Stimulated activated CD4-positive, alpha-beta T cell treated with anti-CD3 and anti-CD28 coated beads, TNF-alpha, amount 100 ng/mL, for 1 hour (primary cell): Measurements from ENCODE around the gene DTWD2.
"Not testable (repeated sequence)": the region's sequence is repeated elsewhere in the genome, so short reads cannot be mapped to it uniquely, and the experiment has no call there.

Source experiments
- DNase-seq, 3 donors: peaks; one replicate each; pipeline ENCODE4 v3.0.0-alpha.2; 2020; ENCODE audit warnings: low read depth in 3 of 3, low spot score in 1 of 3

DTWD2 gene

DNA sequence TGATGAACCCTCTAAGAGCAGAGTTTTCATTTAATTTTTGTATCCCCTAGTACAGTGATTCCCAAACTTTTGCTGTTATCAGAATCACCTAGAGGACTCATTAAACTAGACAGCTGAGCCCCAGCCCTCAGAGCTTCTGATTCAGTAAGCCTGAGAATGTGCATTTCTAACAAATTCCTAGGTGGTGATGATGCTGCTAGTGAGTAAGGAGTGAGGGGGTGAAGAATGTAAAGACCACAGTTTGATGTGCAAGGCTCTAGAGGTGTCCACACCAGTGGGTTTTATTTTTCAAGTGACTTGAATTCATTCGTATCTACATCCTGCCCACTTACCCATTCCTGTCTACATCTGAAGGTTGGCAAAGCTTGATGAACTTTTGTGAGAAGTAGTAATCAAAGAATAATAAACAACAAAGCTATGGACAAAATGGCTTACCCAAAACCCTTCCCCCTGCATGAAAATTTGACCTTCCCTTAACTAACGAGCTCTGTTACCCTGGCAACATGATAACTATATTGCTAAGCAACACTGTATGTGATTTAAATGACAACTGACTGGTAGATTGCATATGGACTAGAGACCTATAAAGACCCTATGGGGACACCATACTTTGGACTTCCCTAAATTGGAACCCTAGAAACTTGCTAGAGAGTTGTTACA is 35.2 kb downstream of the DTWD2 start:
- no peak for DNase-seq

DNA sequence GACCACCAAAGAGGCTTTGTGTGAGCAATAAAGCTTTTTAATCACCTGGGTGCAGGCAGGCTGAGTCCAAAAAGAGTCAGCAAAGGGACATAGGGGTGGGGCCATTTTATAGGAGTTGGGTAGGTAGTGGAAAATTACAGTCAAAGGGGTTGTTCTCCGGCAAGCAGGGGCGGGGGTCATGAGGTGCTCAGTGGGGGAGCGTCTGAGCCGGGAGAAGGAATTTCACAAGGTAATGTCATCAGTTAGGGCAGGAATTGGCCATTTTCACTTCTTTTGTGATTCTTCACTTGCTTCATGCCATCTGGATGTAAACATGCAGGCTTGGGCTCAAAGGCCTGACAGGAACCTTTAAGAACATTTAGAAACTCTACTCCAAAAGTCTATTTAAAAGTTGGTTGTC is 36.0 kb downstream of the DTWD2 start:
- not testable (repeated sequence) for DNase-seq

- DNase-seq: not testable (repeated sequence)
Measured at GRCh38 chr5:118950354-118950753, 38.0 kb downstream of the DTWD2 start.

- DNase-seq: no peak
Measured at GRCh38 chr5:118946138-118946800, 42.1 kb downstream of the DTWD2 start.

DNA sequence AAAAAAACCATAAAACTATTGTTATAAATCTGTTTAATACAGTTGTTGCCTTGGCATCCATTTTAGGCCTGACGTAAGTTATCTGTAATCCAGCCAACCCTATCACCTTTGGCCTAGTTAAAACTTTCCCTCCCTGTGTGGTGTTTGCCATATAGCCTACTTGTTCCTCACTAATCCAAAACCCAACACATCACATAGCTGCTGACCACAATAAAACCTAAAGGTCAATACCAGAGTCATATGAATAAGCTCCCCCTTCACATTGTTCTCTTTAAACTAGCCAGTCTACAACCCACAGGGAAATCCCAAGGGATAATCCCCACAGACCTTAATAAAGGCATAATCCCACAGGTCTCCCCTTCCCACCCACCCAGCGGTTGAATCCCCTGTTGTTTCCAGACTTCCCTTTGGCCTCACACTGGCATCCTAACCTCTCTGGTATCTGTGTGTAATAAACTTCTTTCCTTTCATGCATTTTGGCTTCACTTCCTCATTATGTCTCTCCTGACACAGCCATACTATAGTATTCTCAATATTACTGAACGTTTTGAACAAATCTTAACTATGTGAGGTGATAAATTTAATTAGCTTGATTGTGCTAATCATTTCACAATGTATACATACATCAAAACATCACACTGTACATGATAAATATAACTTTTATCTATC is 50.8 kb downstream of the DTWD2 start:
- DNase-seq: no peak

DNA sequence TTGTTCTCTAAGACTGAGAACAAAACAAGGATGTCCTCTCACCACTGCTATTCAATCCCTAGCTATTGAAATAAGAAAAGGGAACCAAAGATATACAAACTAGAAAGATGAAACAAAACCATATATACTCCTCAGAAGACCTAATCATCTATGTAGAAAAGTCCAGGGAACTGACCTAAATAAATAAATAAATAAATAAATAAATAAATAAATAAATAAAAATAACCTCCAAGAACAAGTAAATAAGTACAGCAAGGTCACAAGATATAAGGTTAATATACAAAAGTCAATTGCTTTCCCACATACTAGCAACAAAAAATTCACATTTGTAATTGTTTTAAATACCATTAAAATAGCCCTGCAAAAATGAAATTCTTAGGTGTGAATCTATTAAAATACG is 54.6 kb downstream of the DTWD2 start:
- DNase-seq: no peak

DNA sequence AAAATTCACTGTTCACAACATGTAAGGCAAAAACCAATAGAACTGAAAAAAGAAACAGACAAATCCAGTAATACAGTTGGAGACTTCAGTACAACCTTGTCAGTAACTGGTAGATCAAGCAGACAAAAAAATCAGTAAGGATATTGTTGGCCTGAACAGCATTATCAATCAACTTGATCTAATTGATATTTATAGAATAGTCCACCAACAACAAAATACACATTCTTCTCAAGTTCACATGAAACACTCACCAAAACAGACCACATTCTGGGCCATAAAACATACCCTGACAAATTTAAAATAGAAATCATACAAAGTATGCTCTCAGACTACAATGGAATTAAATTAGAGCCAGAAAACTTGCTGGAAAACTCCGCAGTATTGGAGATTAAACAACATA is 56.8 kb downstream of the DTWD2 start:
- no peak for DNase-seq

- DNase-seq: no peak
Measured at GRCh38 chr5:118924006-118924389, 64.3 kb downstream of the DTWD2 start.

DNA sequence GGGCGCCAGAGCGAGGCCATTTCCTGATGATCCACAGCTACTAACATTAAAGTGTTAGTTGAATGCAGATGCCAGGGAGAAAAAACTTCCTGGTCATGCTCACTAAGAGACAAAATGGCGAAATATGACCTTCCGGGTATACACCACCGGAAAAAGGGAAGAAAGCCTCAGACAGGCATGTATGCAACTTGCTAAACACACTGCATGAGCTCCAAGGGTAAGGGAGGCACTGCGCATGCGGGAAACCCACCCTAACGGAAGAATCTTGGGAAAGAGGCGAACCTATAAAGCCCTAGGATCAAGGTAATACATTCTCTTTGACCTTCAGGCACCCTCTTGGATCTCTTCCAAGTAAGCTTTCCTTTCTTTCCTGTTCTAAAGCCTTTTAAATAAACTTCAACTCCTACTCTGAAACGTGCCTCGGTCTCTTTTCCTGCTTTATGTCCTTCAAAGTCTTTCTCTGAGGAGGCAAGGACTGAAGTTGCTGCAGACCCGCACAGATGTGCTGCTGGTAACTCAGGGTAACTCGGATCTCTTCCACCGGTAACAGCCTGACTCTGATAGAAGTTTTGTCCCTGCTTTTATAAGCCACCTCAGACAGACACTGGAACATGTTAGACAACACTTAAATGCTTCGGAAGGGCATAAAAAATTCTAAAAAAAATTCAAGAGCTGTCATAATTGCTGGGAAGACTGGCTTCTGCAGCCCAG is 64.9 kb downstream of the DTWD2 start:
- no peak for DNase-seq

- no peak for DNase-seq
Measured at GRCh38 chr5:118921866-118922265, 66.5 kb downstream of the DTWD2 start.

DNA sequence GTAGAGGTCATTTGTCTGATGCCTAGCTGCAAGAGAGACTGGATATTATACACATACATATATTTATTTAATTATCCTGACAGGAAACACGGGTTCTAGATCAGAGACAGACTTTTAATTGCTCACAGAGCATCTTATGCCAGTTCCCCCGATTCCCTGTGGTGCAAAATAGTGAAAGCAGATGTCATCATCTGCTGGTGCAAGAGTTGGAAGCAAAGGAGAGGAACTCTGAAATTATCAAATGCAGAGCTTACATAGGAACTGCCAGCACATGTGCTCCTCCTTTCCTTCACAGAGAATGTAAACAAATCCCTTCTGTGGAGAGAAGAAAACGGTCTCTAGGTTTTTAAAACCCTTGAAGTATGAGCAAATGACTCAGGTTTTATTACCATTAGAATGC is 69.3 kb downstream of the DTWD2 start:
- DNase-seq: no peak

DNA sequence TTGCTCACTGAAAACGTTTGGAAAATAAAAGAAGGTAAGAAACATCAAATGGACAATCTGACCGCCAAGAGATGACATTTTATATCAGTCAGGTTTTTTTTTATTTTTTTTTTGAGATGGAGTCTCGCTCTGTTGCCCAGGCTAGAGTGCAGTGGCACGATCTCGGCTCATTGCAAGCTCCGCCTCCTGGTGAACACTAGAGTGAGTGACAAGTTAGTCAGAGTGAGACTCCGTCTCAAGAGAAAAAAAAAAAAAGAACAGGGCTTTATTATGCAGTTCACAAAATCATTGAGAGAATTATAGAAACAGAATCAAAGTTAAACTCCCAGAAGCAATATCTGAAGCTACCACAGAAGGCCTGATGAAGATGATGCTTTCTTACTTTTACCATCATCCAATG is 70.1 kb downstream of the DTWD2 start:
- no peak for DNase-seq

GRCh38 chr5:118907536-118907935 is 80.8 kb downstream of the DTWD2 start:
- DNase-seq: not testable (repeated sequence)

DNA sequence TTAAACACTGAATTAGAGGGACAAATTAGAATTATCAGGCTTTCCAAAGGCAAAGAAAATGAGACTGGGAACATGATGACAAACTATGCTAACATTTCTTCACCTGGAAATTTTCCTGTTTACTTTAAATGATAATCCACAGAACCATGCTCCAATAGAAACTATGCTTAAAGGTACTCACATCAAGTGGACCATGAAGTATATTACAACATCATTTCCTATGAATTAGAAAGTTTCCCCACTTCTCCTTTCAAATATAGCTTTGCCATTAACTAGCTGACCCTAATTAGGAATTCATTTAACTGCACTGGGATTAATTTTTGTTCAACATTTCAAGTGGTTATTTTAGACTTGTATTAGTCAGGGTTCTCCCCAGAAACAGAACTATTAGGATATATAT is 81.4 kb downstream of the DTWD2 start:
- no peak for DNase-seq

DNA sequence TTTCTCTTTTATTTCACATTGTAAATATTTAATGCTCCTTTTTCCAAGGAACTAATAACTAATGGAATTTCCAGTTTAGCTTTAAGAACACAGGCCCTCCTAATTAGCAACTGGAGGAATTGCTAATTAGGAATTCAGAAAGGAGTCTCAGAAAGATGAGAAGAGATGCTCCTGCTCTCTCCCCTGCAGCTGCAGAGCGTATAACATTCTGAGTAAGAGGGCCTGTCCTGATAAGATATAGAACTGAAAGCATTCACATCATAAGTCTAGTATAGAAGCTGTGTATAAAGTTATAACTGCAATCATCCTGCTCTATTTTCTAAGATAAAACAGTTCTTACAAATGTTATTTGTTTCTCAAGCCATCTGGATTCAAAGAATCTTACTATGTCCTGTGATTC is 83.2 kb downstream of the DTWD2 start:
- DNase-seq: no peak

DNA sequence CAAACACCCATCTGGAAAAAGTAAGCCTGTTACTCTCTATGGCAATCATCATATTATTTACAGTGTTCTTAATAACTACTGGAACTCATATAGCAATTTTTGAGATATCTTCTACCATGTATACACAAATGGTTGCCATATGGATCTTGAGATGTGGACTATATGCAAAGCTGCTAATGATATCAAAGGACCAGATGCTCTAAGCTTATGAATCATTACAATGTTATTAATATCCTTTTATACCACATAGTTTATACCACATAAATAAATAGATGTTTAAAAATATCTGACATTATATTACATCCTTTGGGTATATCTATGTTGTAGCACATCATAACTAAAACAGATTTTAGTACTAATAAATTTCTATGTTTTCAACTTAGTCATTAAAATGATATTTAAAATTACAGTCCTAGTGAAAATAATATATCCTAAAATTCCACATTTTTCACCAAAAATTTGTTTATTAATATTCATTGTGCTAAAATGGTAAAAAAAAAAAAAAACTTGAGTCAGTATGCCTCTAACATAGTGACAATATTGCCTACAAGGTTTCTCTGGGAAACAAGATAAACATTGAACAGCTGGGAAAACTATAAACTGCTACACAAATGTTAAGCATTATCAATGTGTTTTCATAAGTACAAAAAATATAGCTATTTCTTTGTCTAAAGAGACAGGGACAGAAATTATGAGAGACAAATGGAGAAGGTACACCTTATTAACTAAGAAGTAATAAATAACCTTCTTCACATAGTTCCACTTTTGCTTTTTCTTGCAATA is 85.5 kb downstream of the DTWD2 start:
- DNase-seq: no peak

DNA sequence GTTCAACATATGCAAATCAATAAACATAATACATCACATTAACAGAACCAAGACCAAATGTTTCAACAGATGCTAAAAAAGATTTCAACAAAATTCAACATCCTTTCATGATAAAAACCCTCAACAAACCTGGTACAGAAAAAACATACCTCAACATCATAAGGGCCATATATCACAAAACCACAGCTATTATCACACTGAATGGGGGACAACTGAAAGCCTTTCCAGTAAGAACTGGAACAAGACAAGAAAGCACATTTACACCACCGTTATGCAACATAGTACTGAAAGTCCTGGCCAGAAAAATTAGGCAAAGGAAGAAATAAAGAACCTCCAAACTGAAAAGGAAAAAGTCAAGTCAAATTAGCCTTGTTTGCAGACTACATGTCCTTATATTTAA is 93.6 kb downstream of the DTWD2 start:
- no peak for DNase-seq

GRCh38 chr5:118891252-118891651 is 97.1 kb downstream of the DTWD2 start:
- no peak for DNase-seq

DNA sequence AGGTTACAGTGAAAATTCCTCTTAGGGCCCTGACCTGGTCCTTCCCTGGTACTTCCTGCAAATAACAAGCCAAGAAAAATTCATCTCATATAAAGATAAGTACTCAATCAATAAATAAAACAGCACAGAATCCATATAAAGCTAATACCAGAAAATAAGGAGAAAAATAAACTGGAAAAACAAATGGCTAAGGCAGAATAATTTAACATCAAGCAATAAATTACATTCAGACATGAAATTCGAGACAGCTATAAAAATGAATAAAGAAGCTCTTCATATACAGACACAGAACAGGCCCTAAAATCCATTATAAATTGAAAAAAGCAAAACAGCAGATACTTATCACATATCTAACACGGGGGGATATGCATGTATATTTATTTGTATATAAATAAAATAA is 99.2 kb downstream of the DTWD2 start:
- no peak for DNase-seq

GRCh38 chr5:118888556-118888955 is 99.8 kb downstream of the DTWD2 start:
- DNase-seq: no peak

DNA sequence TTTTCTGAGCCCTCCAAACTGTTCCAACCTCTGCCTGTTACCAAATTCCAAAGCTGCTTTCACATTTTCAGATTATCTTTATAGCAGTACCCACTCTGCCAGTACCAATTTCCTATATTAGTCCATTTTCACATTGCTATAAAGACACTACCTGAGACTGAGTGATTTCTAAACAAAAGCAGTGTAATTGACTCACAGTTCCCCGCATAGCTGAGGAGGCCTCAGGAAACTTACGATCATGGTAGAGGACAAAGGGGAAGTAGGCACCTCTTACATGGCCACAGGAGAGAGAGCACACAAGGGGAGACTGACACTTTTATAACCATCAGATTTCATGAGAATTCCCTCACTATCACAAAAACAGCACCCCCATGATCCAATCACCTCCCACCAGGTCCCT is 105.0 kb downstream of the DTWD2 start:
- no peak for DNase-seq
